Activated naive CD4-positive, alpha-beta T cell treated with anti-CD3 and anti-CD28 coated beads for 36 hours (primary cell): ENCODE measurements around the gene AGRN. TPM values are rescaled to one million over a fixed set of nuclear protein-coding genes. Genes with fewer than 3 reads are reported as not detected.
A peak's percentile ranks its signal among the peaks of the same experiment; 100 is the strongest.
"Not testable (repeated sequence)": the region's sequence is repeated elsewhere in the genome, so short reads cannot be mapped to it uniquely, and the experiment has no call there.

Source experiments
- CTCF ChIA-PET: fragments of 350-600 bp; sonication (Branson Sonifier 250); formaldehyde crosslinking; loops from one replicate; lab custom pipeline; 2021; ENCODE audit warnings: antibody characterized with exemption; lab: Charles Lee
- DNase-seq: peaks from one replicate; pipeline ENCODE4 v3.0.0-alpha.2; 2020
- H3K27ac Mint-ChIP-seq: one replicate; pipeline ENCODE4 v1.8.0; 2021; ENCODE audit warnings: mild to moderate bottlenecking, mixed read lengths
- H3K27me3 Mint-ChIP-seq: one replicate; pipeline ENCODE4 v1.8.0; 2021; ENCODE audit warnings: low read depth, mixed read lengths
- H3K36me3 Mint-ChIP-seq: one replicate; pipeline ENCODE4 v1.8.0; 2021; ENCODE audit warnings: low read depth, mixed read lengths
- H3K4me1 Mint-ChIP-seq: one replicate; pipeline ENCODE4 v1.8.0; 2021; ENCODE audit warnings: low read depth, mixed read lengths
- H3K4me3 Mint-ChIP-seq: one replicate; pipeline ENCODE4 v1.8.0; 2021; ENCODE audit warnings: mild to moderate bottlenecking, moderate library complexity, mixed read lengths
- H3K9me3 Mint-ChIP-seq: one replicate; pipeline ENCODE4 v1.8.0; 2021; ENCODE audit warnings: mixed read lengths
- intact Hi-C: fragments of 100-400 bp; cut with micrococcal nuclease; formaldehyde crosslinking; loops from one replicate; pipeline ENCODE4 v1.15.1; 2023
- total RNA-seq, 2 experiments: library from RNA; stranded (reverse); gene quantifications; one replicate each; pipeline ENCODE4 v1.2.3, GENCODE V29; 2021

The AGRN gene
- total RNA-seq, 2 experiments from 2014 or later: 30.5 to 35.1 TPM

DNA sequence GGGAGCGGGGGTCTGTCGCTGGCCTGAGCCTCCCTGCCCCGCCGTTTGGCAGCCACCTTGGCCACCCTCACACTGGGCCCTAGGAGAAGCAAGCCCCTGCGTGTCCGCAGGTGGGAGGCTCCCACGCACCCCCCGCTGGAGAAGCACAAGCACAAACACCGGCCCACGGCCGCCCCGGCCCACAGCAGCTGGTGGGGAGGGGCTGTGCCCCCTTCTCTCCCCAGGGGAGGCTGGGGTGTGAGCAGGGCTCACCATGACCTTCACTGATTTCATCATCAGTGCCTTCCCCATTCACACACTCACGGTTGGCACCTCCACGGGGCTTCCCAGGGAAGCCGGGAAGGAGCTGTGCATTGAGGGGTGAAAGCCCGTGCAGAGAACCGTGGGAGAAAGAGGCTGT, 7.9 kb downstream of the AGRN start:
- no peak overlapping the region for H3K4me3 Mint-ChIP-seq

GRCh38 chr1:1030867-1031658, 11.1 kb downstream of the AGRN start:
- H3K9me3 Mint-ChIP-seq, H3K36me3 Mint-ChIP-seq, H3K4me1 Mint-ChIP-seq, DNase-seq, H3K27me3 Mint-ChIP-seq, H3K27ac Mint-ChIP-seq, H3K4me3 Mint-ChIP-seq: not testable (repeated sequence)
- CTCF ChIA-PET: interaction anchor here (2.2 to 2.4 kb wide), 2 partner anchors 33 to 47 kb away, joined by 10 to 19 read pairs; no protein-coding TSS in a partner anchor
- intact Hi-C loops: loop anchor here (10.0 kb wide), 1 partner anchor 204 kb away; the partner anchor contains the start of genes B3GALT6 and SDF4

More for the DNA sequence above, 7.9 kb downstream of the AGRN start:
- CTCF ChIA-PET: interaction anchor here (1.6 kb wide), 1 partner anchor 36 kb away, joined by 3 read pairs; no protein-coding TSS in a partner anchor
- Mint-ChIP-seq H3K36me3 (no peaks in the 10 kb centered on the region), H3K27me3 (peaks cover 7% of the 10 kb centered on the region), H3K27ac (no peak overlapping the region), H3K4me1 (peaks cover 9% of the 10 kb centered on the region), H3K9me3 (no peaks in the 10 kb centered on the region)
- intact Hi-C loops: no loop called here
- DNase-seq: no peak

GRCh38 chr1:1031659-1032235, 11.8 kb downstream of the AGRN start:
- peaks cover 9% of the 10 kb centered on the region for H3K4me1 Mint-ChIP-seq
- DNase-seq: no peak
- no peaks in the 10 kb centered on the region for H3K9me3 Mint-ChIP-seq
- H3K27me3 Mint-ChIP-seq: peaks cover 9% of the 10 kb centered on the region
- no peaks in the 10 kb centered on the region for H3K36me3 Mint-ChIP-seq
- CTCF ChIA-PET: interaction anchor here (2.2 to 2.4 kb wide), 2 partner anchors 32 to 48 kb away, joined by 10 to 19 read pairs; no protein-coding TSS in a partner anchor
- no peak overlapping the region for H3K27ac Mint-ChIP-seq
- intact Hi-C loops: loop anchor here (2.0 to 10.0 kb wide), 4 partner anchors 19 to 277 kb away; partner anchors contain the start of genes B3GALT6, ISG15, PUSL1 and SDF4
- no peak overlapping the region for H3K4me3 Mint-ChIP-seq

DNA sequence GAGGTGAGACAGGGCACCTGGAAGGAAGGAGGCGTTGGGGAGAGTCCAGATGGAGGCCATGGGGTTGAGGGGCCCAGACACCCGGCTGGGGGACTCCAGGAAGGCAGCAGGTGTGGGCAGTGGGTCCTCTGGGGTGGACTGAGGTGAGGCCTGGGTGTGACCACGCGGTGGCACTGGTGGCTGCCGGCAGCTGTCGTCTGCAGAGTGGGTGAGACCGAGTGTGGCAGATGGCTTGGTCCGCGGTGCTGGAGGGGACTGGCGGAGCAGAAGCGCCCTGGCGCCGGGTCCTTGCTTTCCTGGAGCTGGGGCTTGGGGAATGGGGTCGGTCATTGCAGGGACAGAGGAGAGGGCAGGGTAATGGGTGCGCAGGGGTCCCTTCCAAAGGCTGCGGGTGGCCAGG, 12.5 kb downstream of the AGRN start:
- H3K27me3 Mint-ChIP-seq: peaks cover 9% of the 10 kb centered on the region
- peak overlapping the region; percentile 51 for H3K4me3 Mint-ChIP-seq

DNA sequence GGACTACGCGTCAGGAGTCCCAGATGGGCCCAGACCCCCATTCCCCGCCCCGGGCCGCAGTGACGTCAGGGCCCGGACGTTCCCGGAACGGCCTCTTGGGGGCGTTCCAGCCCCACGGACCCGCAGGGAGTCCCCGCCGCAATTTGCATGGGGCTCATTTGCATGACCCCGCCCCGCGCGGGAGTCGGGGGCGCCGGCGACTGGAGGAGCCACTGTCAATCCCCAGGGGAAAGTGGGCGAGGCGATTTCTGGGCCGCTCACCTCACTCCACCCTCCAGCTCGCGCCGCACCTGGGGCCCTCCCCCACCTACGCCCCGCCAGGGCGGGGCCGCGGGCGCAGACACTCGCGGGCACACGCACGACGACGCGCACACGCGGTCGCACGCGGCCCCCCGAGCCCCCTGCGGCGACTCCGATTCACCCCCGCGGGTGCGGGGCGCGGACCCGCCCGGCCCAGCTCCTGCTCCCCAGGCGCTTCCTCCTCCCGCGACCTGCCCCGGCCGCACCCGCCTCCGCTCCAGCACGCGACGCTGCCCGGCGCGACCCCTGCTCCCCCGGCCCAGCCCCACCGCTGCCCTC, 13.2 kb downstream of the AGRN start:
- Mint-ChIP-seq H3K4me3 (peak overlapping the region; percentile 45), H3K4me1 (peaks cover 9% of the 10 kb centered on the region), H3K27ac (no peak overlapping the region), H3K36me3 (no peaks in the 10 kb centered on the region), H3K27me3 (peaks cover 9% of the 10 kb centered on the region), H3K9me3 (no peaks in the 10 kb centered on the region)
- intact Hi-C loops: loop anchor here (1.0 to 10.0 kb wide), 8 partner anchors 20 to 339 kb away; partner anchors contain the start of genes B3GALT6, C1orf159, ISG15 and PUSL1
- DNase-seq: peak; percentile 97
- CTCF ChIA-PET: interaction anchor here (0.6 to 2.4 kb wide), 7 partner anchors 10 to 431 kb away, joined by 3 to 19 read pairs (median 5); no protein-coding TSS in a partner anchor

More for the DNA sequence above, 12.5 kb downstream of the AGRN start:
- CTCF ChIA-PET: interaction anchor here (1.5 to 2.4 kb wide), 3 partner anchors 31 to 90 kb away, joined by 7 to 19 read pairs (median 10); no protein-coding TSS in a partner anchor
- Mint-ChIP-seq H3K4me1 (peaks cover 9% of the 10 kb centered on the region), H3K27ac (peak overlapping the region; percentile 36), H3K9me3 (no peaks in the 10 kb centered on the region), H3K36me3 (no peaks in the 10 kb centered on the region)
- intact Hi-C loops: loop anchor here (2.0 to 10.0 kb wide), 4 partner anchors 20 to 276 kb away; partner anchors contain the start of genes B3GALT6, ISG15, PUSL1 and SDF4
- DNase-seq: peak; percentile 42

- H3K27ac Mint-ChIP-seq: no peak overlapping the region
- intact Hi-C loops: loop anchor here (1.0 to 10.0 kb wide), 8 partner anchors 21 to 338 kb away; partner anchors contain the start of genes B3GALT6, C1orf159, ISG15 and PUSL1
- no peaks in the 10 kb centered on the region for H3K9me3 Mint-ChIP-seq
- H3K4me3 Mint-ChIP-seq: peak overlapping the region; percentile 49
- no peaks in the 10 kb centered on the region for H3K36me3 Mint-ChIP-seq
- CTCF ChIA-PET: interaction anchor here (0.6 to 2.4 kb wide), 6 partner anchors 11 to 430 kb away, joined by 3 to 19 read pairs (median 4); no protein-coding TSS in a partner anchor
- DNase-seq: peak; percentile 49
- H3K27me3 Mint-ChIP-seq: peaks cover 14% of the 10 kb centered on the region
- H3K4me1 Mint-ChIP-seq: peaks cover 15% of the 10 kb centered on the region
Observed at GRCh38 chr1:1033731-1034438, 14.0 kb downstream of the AGRN start.

- CTCF ChIA-PET: interaction anchor here (1.4 kb wide), 1 partner anchor 24 kb away, joined by 4 read pairs; no protein-coding TSS in a partner anchor
- Mint-ChIP-seq H3K4me3 (peak overlapping the region; percentile 49), H3K4me1 (peaks cover 20% of the 10 kb centered on the region), H3K27ac (no peak overlapping the region), H3K27me3 (peaks cover 19% of the 10 kb centered on the region), H3K9me3 (no peaks in the 10 kb centered on the region), H3K36me3 (no peaks in the 10 kb centered on the region)
- intact Hi-C loops: loop anchor here (10.0 kb wide), 1 partner anchor 200 kb away; the partner anchor contains the start of genes B3GALT6 and SDF4
- DNase-seq: no peak
Observed at GRCh38 chr1:1034439-1034781, 14.5 kb downstream of the AGRN start.

- CTCF ChIA-PET: no interaction called here
- no peak overlapping the region for H3K27ac Mint-ChIP-seq
- no peak overlapping the region for H3K4me3 Mint-ChIP-seq
- peaks cover 28% of the 10 kb centered on the region for H3K4me1 Mint-ChIP-seq
- no peaks in the 10 kb centered on the region for H3K9me3 Mint-ChIP-seq
- no peak for DNase-seq
- intact Hi-C loops: loop anchor here (10.0 kb wide), 1 partner anchor 199 kb away; the partner anchor contains the start of genes B3GALT6 and SDF4
- H3K27me3 Mint-ChIP-seq: peaks cover 23% of the 10 kb centered on the region
- H3K36me3 Mint-ChIP-seq: no peaks in the 10 kb centered on the region
Observed at GRCh38 chr1:1035291-1035943, 15.5 kb downstream of the AGRN start.

DNA sequence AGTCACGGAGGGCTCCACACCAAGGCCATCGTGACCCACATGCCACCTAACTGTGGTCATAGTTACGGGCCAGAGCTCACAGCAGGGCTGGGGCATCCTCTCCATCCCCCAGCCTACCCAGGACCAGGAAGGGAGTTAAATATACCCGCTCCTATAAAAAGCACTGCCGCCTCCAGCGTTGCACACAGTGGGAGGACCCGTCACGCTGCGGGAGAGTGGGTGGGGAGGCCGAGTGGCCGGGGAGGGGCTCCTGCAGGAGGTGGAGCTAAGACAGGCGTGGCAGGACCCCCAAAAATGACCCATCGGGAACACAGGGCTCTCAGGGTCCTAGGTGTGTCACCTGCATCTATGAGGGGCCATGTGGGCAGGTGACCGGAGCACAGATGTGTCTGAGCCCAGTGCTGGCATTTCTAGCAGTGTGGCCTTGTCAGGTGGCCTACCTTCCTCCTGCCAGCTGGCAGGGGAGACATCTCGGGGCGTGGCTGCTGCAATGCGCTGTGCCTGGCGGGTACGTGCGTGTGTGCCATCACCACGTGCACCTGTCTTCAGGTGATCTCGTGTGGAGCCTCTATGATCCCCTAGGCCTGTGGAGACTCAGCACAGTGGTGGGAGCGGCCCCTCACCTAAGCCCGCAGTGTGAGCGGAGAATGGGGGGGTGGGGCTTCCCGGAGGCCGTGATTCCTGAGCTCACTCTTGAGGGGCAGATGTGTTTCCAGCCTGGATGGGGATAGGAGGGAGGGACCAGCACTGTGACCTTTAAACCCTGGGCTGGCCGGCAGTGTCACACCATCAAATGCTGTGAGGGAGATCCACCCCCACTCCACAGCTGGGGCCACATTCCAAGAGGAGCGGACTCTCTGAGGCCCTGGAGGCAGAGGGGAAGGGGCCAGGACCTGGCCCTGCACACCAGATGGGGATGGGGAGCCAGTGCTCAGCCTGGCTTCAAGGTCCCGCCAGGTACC, 17.7 kb downstream of the AGRN start:
- no peak for DNase-seq
- Mint-ChIP-seq H3K9me3 (no peaks in the 10 kb centered on the region), H3K27me3 (peaks cover 16% of the 10 kb centered on the region), H3K4me3 (no peak overlapping the region), H3K36me3 (no peaks in the 10 kb centered on the region), H3K27ac (no peak overlapping the region), H3K4me1 (peaks cover 19% of the 10 kb centered on the region)
- intact Hi-C loops: loop anchor here (10.0 kb wide), 1 partner anchor 197 kb away; the partner anchor contains the start of genes B3GALT6 and SDF4
- CTCF ChIA-PET: interaction anchor here (1.1 to 3.1 kb wide), 3 partner anchors 19 to 54 kb away, joined by 3 to 12 read pairs (median 3); no protein-coding TSS in a partner anchor

DNA sequence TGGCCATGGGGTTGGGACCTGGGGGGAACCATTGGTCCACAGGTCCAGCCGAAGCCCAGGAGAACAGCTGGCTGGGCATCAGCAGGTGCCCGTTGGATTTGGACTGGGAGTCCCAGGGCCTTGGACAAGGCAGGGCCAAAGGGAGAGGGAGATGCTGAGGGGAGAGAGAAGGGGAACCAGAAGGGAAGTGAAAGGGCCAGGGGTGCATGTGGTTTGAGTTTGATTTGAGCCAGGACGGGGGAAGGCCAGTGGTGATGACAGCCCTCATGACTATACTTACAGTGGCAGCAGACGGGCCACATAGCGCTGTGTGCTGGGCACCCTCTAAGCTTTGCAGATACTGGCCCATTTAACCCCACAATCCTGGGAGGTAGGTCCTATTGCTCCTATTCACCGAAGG, 18.8 kb downstream of the AGRN start:
- H3K4me1 Mint-ChIP-seq: peaks cover 19% of the 10 kb centered on the region
- H3K4me3 Mint-ChIP-seq: no peak overlapping the region
- H3K9me3 Mint-ChIP-seq: no peaks in the 10 kb centered on the region
- no peak overlapping the region for H3K27ac Mint-ChIP-seq
- H3K27me3 Mint-ChIP-seq: peaks cover 16% of the 10 kb centered on the region
- DNase-seq: no peak
- intact Hi-C loops: loop anchor here (10.0 kb wide), 1 partner anchor 196 kb away; the partner anchor contains the start of genes B3GALT6 and SDF4
- no peaks in the 10 kb centered on the region for H3K36me3 Mint-ChIP-seq
- CTCF ChIA-PET: interaction anchor here (1.1 to 3.1 kb wide), 3 partner anchors 20 to 55 kb away, joined by 3 to 12 read pairs (median 3); no protein-coding TSS in a partner anchor
